CD4-positive, alpha-beta T cell (primary cell): Measurements from ENCODE around the gene AIFM1. TPM values are rescaled to one million over a fixed set of nuclear protein-coding genes. Genes with fewer than 3 reads are reported as not detected.

Experiments used
- ATAC-seq: fragments of 200-7000 bp; cut with Tn5 transposase; one replicate; pipeline ENCODE4 v1.10.0; 2022; ENCODE audit warnings: mild to moderate bottlenecking; ENCODE audit not compliant: poor library complexity
- CTCF ChIA-PET: fragments of 350-600 bp; sonication (Branson Sonifier 250); formaldehyde crosslinking; loops from one replicate; lab custom pipeline; 2021; ENCODE audit warnings: antibody characterized with exemption, inconsistent platforms; lab: Charles Lee
- POLR2A ChIA-PET: fragments of 350-600 bp; sonication (Branson Sonifier 250); formaldehyde crosslinking; loops from one replicate; lab custom pipeline; 2021; ENCODE audit warnings: antibody characterized with exemption, inconsistent platforms; lab: Charles Lee
- DNase-seq, 14 experiments: peaks; one replicate each; pipeline ENCODE4 v3.0.0-alpha.2; 2013 to 2020; ENCODE audit warnings: mixed read lengths in 2 of 14
- H3K27ac ChIP-seq, 2 donors: one replicate each; pipeline versions ENCODE4 v1.5.1 to v1.7.0; 2013; ENCODE audit warnings: low read length in 2 of 2, low read depth in 1 of 2, mild to moderate bottlenecking in 1 of 2
- H3K27me3 ChIP-seq, 2 experiments: 1 replicate in 1 of 2; 2 replicates in 1 of 2; pipeline versions ENCODE4 v1.6.1 to v1.7.0; 2013; ENCODE audit warnings: low read length in 2 of 2, control low read depth in 1 of 2, mild to moderate bottlenecking in 1 of 2, moderate library complexity in 1 of 2; ENCODE audit not compliant: insufficient read depth in 2 of 2, control insufficient read depth in 1 of 2
- H3K36me3 ChIP-seq: one replicate; pipeline ENCODE4 v1.6.1; 2013; ENCODE audit warnings: low read length, control low read depth; ENCODE audit not compliant: insufficient read depth
- H3K4me1 ChIP-seq: one replicate; pipeline ENCODE4 v1.6.1; 2013; ENCODE audit warnings: low read length, control low read depth; ENCODE audit not compliant: insufficient read depth
- H3K4me3 ChIP-seq: one replicate; pipeline ENCODE4 v1.5.1; 2013; ENCODE audit warnings: mild to moderate bottlenecking, low read length, moderate library complexity
- H3K9me3 ChIP-seq, 2 experiments: 1 replicate in 1 of 2; 2 replicates in 1 of 2; pipeline versions ENCODE4 v1.6.1 to v1.7.0; 2013; ENCODE audit warnings: low read length in 2 of 2, mild to moderate bottlenecking in 2 of 2, control low read depth in 1 of 2, moderate library complexity in 1 of 2; ENCODE audit not compliant: control insufficient read depth in 1 of 2, insufficient read depth in 1 of 2
- H3K27ac Mint-ChIP-seq: one replicate; pipeline ENCODE4 v1.8.0; 2020; ENCODE audit warnings: mixed read lengths
- H3K27me3 Mint-ChIP-seq: one replicate; pipeline ENCODE4 v1.8.0; 2021; ENCODE audit warnings: mixed read lengths
- H3K36me3 Mint-ChIP-seq: one replicate; pipeline ENCODE4 v1.8.0; 2021; ENCODE audit warnings: low read depth, mixed read lengths
- H3K4me1 Mint-ChIP-seq: one replicate; pipeline ENCODE4 v1.8.0; 2021; ENCODE audit warnings: low read depth, mixed read lengths
- H3K4me3 Mint-ChIP-seq: one replicate; pipeline ENCODE4 v1.8.0; 2020; ENCODE audit warnings: mild to moderate bottlenecking, mixed read lengths
- H3K9me3 Mint-ChIP-seq: one replicate; pipeline ENCODE4 v1.8.0; 2020; ENCODE audit warnings: mixed read lengths
- CTCF ChIP-seq: fragments of 200-600 bp; IDR thresholded peaks from one replicate; pipeline ENCODE4 v1.8.0; 2022; ENCODE audit warnings: antibody characterized with exemption, mild to moderate bottlenecking
- intact Hi-C, 2 experiments: fragments of 100-400 bp; cut with DNase I in 1 of 2; cut with micrococcal nuclease in 1 of 2; formaldehyde crosslinking; loops; one replicate each; pipeline versions ENCODE4 v1.15.1 to v1.9.0; 2023 to 2025; cut with DNase I, micrococcal nuclease
- total RNA-seq, 174 experiments: library from RNA in 2 of 174; stranded (reverse) in 2 of 174; gene quantifications; one replicate each; pipeline ENCODE4 v1.2.3 and lab custom pipeline; 2021 to 2026

Gene AIFM1
- total RNA-seq, 2 experiments from 2014 or later = 6.1 to 6.4 TPM

DNA sequence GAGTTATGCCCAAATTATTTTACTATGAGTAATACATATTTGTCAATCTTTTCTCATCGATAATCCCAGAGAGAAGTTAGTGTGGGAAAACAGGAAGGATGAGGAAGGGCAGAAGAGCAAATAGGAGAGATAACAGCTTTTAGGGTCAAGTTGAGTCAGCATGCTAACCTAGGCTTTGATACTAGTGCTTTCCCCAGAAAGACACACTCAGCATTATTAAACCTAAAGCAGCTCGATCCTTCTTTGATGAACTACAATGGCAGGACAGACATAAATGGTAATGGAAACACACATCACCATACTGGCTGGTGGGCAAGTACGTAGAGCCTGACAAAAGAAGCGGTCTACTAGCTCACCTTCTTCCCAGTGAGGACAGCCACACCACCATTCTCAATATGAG is 20.5 kb downstream of the AIFM1 start:
- Histone ChIP-seq H3K4me1 (no peaks in the 10 kb centered on the region), H3K36me3 (peaks cover 44% of the 10 kb centered on the region), H3K9me3 (no peaks in the 10 kb centered on the region), H3K27me3 (no peaks in the 10 kb centered on the region), H3K4me3 (no peak overlapping the region), H3K27ac (no peak overlapping the region)
- Mint-ChIP-seq H3K36me3 (peaks cover 70% of the 10 kb centered on the region), H3K27me3 (no peaks in the 10 kb centered on the region), H3K4me3 (no peak overlapping the region), H3K9me3 (no peaks in the 10 kb centered on the region), H3K4me1 (no peaks in the 10 kb centered on the region), H3K27ac (no peak overlapping the region)
- intact Hi-C loops = loop anchor here in 1 of 2 experiments (10.0 kb wide), 1 partner anchor 50 kb away; no protein-coding TSS in a partner anchor
- CTCF ChIA-PET = interaction anchor here (1.4 kb wide), 1 partner anchor 9 kb away, joined by 3 read pairs; no protein-coding TSS in a partner anchor
- ATAC-seq (no peak), DNase-seq (no peak)
- TF ChIP-seq CTCF = no peak
- POLR2A ChIA-PET = no interaction called here

- peaks cover 44% of the 10 kb centered on the region for H3K36me3 ChIP-seq
- no peaks in the 10 kb centered on the region for H3K4me1 Mint-ChIP-seq
Observed at GRCh38 chrX:130144509-130144908, 21.1 kb downstream of the AIFM1 start.

DNA sequence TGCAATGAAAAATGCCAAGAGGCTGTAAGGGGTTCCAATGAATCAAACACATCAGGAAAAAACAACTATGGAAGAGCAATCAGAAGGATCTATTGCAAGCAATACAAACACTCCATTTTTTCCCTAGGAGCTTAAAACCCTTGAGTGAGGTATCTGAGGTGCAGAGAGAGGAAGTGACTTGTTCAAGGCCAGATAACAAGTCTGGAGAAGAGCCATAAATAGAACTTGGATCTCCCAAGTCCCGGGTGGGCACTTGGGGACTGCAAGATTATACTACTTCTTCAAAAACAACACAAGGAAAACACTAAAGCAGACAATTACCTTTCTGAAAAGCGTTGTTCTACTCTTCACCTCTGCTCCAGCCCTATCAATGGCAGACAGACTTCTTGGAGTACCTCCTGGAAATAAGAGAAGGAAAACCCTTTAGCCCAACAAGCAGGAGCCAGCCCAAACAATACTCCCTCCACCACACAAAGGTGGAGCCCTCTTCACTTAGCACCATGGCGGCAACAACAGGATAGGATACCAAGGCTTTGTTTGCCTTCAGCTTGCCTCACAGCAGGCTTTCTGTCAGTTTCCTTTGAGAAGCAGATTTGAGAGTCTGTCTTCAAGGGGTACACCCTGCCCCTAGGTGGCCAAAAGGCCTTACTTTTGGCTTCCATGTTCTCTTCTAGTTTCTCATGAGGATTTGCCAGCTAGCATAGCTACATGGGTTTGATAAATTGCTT is 26.0 kb downstream of the AIFM1 start:
- peaks cover 69% of the 10 kb centered on the region for H3K36me3 Mint-ChIP-seq

More at GRCh38 chrX:130144509-130144908, 21.1 kb downstream of the AIFM1 start:
- Mint-ChIP-seq H3K27me3 (no peaks in the 10 kb centered on the region), H3K4me3 (no peak overlapping the region), H3K9me3 (no peaks in the 10 kb centered on the region), H3K36me3 (peaks cover 76% of the 10 kb centered on the region), H3K27ac (no peak overlapping the region)
- no peaks in the 10 kb centered on the region for H3K9me3 ChIP-seq
- ATAC-seq (no peak), DNase-seq (peak in 1 of 14 experiments; percentile 9)
- POLR2A ChIA-PET = interaction anchor here (1.1 kb wide), 1 partner anchor 21 kb away, joined by 3 read pairs; the partner anchor contains the start of gene AIFM1
- H3K4me3 ChIP-seq = no peak overlapping the region
- TF ChIP-seq CTCF = no peak
- H3K4me1 ChIP-seq = no peaks in the 10 kb centered on the region
- CTCF ChIA-PET = interaction anchor here (1.3 to 1.4 kb wide), 2 partner anchors 10 to 52 kb away, joined by 3 read pairs; no protein-coding TSS in a partner anchor
- no peaks in the 10 kb centered on the region for H3K27me3 ChIP-seq
- H3K27ac ChIP-seq = no peak overlapping the region
- intact Hi-C loops = loop anchor here (5.0 to 10.0 kb wide), 2 partner anchors 48 to 50 kb away; no protein-coding TSS in a partner anchor

More for the DNA sequence above, 26.0 kb downstream of the AIFM1 start:
- H3K27ac Mint-ChIP-seq = no peak overlapping the region
- H3K4me1 ChIP-seq = no peaks in the 10 kb centered on the region
- no peak for TF ChIP-seq CTCF
- no peak overlapping the region for H3K4me3 ChIP-seq
- H3K4me1 Mint-ChIP-seq = no peaks in the 10 kb centered on the region
- H3K27me3 ChIP-seq = no peaks in the 10 kb centered on the region
- H3K9me3 Mint-ChIP-seq = no peaks in the 10 kb centered on the region
- intact Hi-C loops = loop anchor here (5.0 to 10.0 kb wide), 2 partner anchors 53 to 55 kb away; no protein-coding TSS in a partner anchor
- DNase-seq (no peak), ATAC-seq (no peak)
- H3K27ac ChIP-seq = no peak overlapping the region
- H3K9me3 ChIP-seq = no peaks in the 10 kb centered on the region
- H3K27me3 Mint-ChIP-seq = no peaks in the 10 kb centered on the region
- ChIA-PET POLR2A (no interaction called here), CTCF (interaction anchor here (1.6 kb wide), 1 partner anchor 60 kb away, joined by 4 read pairs; no protein-coding TSS in a partner anchor)
- H3K36me3 ChIP-seq = peaks cover 45% of the 10 kb centered on the region
- H3K4me3 Mint-ChIP-seq = no peak overlapping the region
